Upper lobe of right lung (tissue), 1 donor: ENCODE results near the gene ITGAL. TPM values are rescaled to one million over a fixed set of nuclear protein-coding genes. Genes with fewer than 3 reads are reported as not detected.

Experiments used
- ATAC-seq: fragments of 200-7000 bp; cut with Tn5 transposase; one replicate; pipeline ENCODE4 v1.9.1; 2020; ENCODE audit warnings: mild to moderate bottlenecking, moderate library complexity
- DNase-seq: peaks from one replicate; pipeline ENCODE4 v3.0.0-alpha.2; 2020
- H3K27ac ChIP-seq: fragments of 200-600 bp; one replicate; pipeline ENCODE4 v1.8.0; 2022
- H3K27me3 ChIP-seq: fragments of 200-600 bp; one replicate; pipeline ENCODE4 v1.8.0; 2022; ENCODE audit warnings: mild to moderate bottlenecking
- H3K36me3 ChIP-seq: fragments of 200-600 bp; one replicate; pipeline ENCODE4 v1.8.0; 2022
- H3K4me1 ChIP-seq: fragments of 200-600 bp; one replicate; pipeline ENCODE4 v1.8.0; 2022
- H3K4me3 ChIP-seq: fragments of 200-600 bp; one replicate; pipeline ENCODE4 v1.8.0; 2022; ENCODE audit warnings: mild to moderate bottlenecking
- H3K9me3 ChIP-seq: fragments of 200-600 bp; one replicate; pipeline ENCODE4 v1.8.0; 2022
- intact Hi-C: fragments of 100-400 bp; cut with DNase I; formaldehyde crosslinking; loops from one replicate; pipeline ENCODE4 v1.11.0; 2022
- total RNA-seq: library from RNA; stranded (reverse); fragmentation: NEBNext Ultra II Directional; extraction: Animal tissue kit (Norgen Biotek cat#: 25700); gene quantifications from one replicate; pipeline ENCODE4 v1.2.1, GENCODE V29; 2021
- TF ChIP-seq, protein P1 (sequence below): fragments of 200-600 bp; IDR thresholded peaks from one replicate; pipeline ENCODE4 v1.8.0; 2022; ENCODE audit warnings: antibody characterized with exemption
- donor health status: DM: no; HTN: yes; CAD: no; lungs with severe emphysema.

The ITGAL gene
- total RNA-seq, 1 donor from 2014 or later = 62.8 TPM

DNA sequence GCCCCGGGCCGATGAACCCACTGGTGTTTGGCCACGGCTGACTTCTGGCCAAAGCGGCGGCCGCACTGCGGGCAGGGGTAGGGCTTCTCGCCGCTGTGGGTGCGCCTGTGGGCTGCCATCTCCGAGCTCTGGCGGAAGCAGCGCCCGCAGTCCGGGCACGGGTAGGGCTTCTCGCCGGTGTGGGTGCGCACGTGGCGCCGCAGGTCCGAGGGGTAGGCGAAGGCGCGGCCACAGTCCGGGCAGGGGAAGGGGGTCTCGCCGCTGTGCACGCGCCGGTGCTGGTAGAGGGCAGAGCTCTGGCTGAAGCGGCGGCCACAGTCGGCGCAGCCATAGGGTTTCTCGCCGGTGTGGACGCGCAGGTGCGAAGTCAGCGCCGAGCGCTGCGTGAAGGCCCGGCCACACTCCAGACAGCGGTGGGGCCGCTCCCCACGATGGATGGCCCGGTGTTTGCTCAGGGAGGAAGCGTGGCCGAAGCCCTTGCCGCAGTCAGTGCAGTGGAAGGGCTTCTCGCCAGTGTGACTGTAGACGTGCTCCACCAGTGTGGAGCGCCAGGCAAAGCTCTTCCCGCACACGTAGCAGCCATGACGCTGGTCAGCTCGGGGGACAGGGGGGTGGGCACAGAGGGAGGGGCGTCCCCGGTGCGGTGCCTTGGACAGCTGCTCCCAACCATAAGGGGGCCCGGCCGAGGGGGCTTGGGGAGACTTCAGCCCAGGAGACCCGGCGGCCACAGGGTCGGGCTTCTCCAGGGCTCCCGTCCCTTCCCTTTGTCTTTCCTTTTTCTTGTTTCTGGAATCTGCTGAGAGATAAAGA, 83.0 kb downstream of the ITGAL start:
- Histone ChIP-seq H3K4me1 (peaks cover 8% of the 10 kb centered on the region), H3K9me3 (no peaks in the 10 kb centered on the region), H3K27me3 (no peaks in the 10 kb centered on the region), H3K27ac (no peak overlapping the region), H3K36me3 (peaks cover 26% of the 10 kb centered on the region), H3K4me3 (no peak overlapping the region)
- no peak for ATAC-seq
- intact Hi-C loops = no loop called here
- DNase-seq = no peak
- TF ChIP-seq, protein P1, sequence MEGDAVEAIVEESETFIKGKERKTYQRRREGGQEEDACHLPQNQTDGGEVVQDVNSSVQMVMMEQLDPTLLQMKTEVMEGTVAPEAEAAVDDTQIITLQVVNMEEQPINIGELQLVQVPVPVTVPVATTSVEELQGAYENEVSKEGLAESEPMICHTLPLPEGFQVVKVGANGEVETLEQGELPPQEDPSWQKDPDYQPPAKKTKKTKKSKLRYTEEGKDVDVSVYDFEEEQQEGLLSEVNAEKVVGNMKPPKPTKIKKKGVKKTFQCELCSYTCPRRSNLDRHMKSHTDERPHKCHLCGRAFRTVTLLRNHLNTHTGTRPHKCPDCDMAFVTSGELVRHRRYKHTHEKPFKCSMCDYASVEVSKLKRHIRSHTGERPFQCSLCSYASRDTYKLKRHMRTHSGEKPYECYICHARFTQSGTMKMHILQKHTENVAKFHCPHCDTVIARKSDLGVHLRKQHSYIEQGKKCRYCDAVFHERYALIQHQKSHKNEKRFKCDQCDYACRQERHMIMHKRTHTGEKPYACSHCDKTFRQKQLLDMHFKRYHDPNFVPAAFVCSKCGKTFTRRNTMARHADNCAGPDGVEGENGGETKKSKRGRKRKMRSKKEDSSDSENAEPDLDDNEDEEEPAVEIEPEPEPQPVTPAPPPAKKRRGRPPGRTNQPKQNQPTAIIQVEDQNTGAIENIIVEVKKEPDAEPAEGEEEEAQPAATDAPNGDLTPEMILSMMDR = no peak

GRCh38 chr16:30556125-30556473, 83.6 kb downstream of the ITGAL start:
- H3K27me3 ChIP-seq = no peaks in the 10 kb centered on the region
- H3K9me3 ChIP-seq = no peaks in the 10 kb centered on the region
- TF ChIP-seq, protein P1 = no peak
- no peak overlapping the region for H3K27ac ChIP-seq
- DNase-seq (no peak), ATAC-seq (no peak)
- H3K4me3 ChIP-seq = no peak overlapping the region
- peaks cover 8% of the 10 kb centered on the region for H3K4me1 ChIP-seq
- intact Hi-C loops = no loop called here
- peaks cover 26% of the 10 kb centered on the region for H3K36me3 ChIP-seq

DNA sequence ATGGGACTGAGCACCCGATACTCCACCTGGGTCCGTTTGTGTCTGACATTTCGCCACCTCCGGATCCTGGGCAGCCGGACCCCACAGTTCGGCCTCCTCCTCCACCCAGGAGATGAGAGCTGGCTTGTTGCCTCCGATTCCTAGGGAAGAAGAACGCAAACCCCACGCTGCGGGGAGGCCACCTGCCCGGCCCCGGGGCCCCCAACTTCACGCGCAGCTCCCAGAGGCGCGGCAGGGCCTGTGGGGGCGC, 85.1 kb downstream of the ITGAL start:
- TF ChIP-seq, protein P1 = no peak
- Histone ChIP-seq H3K4me3 (peak overlapping the region; percentile 91), H3K4me1 (peaks cover 8% of the 10 kb centered on the region), H3K27me3 (no peaks in the 10 kb centered on the region), H3K27ac (peak overlapping the region; percentile 94), H3K36me3 (peaks cover 26% of the 10 kb centered on the region), H3K9me3 (no peaks in the 10 kb centered on the region)
- intact Hi-C loops = no loop called here
- ATAC-seq = no peak
- no peak for DNase-seq

DNA sequence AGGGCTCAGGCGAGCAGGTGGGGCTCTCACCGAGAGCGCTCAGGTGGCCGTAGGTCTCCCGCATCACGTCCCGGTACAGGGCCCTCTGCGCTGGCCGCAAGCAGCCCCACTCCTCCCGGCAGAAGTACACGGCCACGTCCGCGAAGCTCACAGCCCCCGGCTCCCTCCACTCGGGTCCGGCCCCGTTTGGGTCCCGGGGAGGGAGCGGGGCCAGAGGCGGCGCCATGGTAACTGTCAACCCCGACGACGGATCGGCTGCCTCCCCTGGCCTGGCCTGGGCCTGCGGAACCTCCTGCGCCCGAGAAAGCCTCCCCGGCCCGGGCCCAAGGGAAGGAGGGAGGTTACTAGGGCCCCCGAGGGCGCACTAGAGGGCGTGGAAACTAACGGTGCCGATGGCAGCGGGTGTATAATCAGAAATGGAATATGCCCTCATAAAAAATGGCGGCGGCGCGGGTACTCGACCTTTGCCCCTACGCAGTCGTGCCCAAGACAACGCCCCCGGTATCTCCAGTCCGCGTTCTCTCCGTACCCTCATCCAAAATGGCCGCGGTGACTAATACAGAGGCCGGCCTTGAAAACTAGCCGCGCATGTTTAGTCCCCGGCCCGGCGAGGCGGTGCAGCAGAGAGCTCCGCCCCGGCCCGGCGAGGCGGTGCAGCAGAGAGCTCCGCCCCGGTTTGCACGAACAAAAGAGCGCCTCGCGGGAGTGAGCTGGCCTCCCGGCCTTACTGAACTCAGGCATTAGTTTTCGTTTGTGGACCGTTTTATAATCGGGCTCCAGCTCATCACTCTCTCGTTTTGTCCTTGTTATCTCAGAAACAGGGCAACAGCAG, 85.6 kb downstream of the ITGAL start, which contains the start of gene ZNF764:
ZNF764 (minus strand) TSS at position 418 of the 832 bp plus-strand sequence; CDS start at position 226, 192 bp downstream.
- peak within 1 kb of the TSS; percentile 91 for H3K4me3 ChIP-seq
- peak; percentile 97 for ATAC-seq
- TF ChIP-seq, protein P1 = peak; percentile 4

GRCh38 chr16:30558789-30559377, 86.3 kb downstream of the ITGAL start:
- intact Hi-C loops = no loop called here
- Histone ChIP-seq H3K9me3 (no peaks in the 10 kb centered on the region), H3K27ac (peak overlapping the region; percentile 94), H3K4me1 (peaks cover 8% of the 10 kb centered on the region), H3K27me3 (no peaks in the 10 kb centered on the region), H3K4me3 (peak overlapping the region; percentile 91), H3K36me3 (peaks cover 24% of the 10 kb centered on the region)
- ATAC-seq (no peak), DNase-seq (no peak)
- TF ChIP-seq, protein P1 = no peak

More for the DNA sequence above, 85.6 kb downstream of the ITGAL start, which contains the start of gene ZNF764:
- Histone ChIP-seq H3K36me3 (peaks cover 26% of the 10 kb centered on the region), H3K27ac (peak within 1 kb of the TSS; percentile 94), H3K9me3 (no peaks in the 10 kb centered on the region), H3K27me3 (no peaks in the 10 kb centered on the region), H3K4me1 (peaks cover 8% of the 10 kb centered on the region)
- intact Hi-C loops = no loop called here
- peak; percentile 98 for DNase-seq
